Measurements from ENCODE around the gene NAGLU.
"Not testable (repeated sequence)": the region's sequence is repeated elsewhere in the genome, so short reads cannot be mapped to it uniquely, and the experiment has no call there.

The NAGLU gene

DNA sequence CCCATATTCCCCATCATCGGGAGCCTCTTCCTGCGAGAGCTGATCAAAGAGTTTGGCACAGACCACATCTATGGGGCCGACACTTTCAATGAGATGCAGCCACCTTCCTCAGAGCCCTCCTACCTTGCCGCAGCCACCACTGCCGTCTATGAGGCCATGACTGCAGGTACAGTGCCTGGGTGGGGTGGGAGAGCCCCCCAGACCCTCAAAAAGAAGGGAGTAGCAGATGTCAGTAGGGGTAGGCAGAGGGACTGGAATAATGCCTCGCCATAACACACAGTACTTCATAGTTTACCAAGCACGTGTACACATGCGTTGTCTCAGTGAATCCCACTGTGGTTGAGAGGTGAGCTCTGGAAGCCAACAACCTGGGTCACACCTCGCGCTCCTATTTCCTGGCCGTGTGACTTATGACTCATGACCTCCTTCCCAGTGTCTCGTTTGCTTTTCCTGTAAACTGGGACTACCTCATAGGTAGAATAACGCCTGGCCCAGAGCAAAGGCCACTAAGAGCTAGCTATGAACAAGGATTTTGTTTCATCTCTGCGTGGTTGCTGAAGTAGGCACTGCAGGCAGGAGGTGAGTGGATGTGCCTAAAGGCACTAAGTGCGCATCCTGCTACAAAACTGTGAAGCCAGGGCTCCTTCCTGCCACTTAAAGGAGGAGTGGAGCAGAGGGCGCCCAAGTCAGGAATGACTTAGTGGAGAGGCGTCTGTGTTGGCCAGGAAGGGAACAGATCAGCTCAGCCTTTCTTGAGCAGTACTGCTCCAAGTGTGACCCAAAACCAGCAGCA, 5.2 kb downstream of the NAGLU start:
- in situ Hi-C loops (cut with MboI; ENCODE audit: low sequenced_read_pairs, unreplicated experiment) = no loop called here
- no peak for DNase-seq (ENCODE audit: low spot score)
- TF ChIP-seq, protein P1, sequence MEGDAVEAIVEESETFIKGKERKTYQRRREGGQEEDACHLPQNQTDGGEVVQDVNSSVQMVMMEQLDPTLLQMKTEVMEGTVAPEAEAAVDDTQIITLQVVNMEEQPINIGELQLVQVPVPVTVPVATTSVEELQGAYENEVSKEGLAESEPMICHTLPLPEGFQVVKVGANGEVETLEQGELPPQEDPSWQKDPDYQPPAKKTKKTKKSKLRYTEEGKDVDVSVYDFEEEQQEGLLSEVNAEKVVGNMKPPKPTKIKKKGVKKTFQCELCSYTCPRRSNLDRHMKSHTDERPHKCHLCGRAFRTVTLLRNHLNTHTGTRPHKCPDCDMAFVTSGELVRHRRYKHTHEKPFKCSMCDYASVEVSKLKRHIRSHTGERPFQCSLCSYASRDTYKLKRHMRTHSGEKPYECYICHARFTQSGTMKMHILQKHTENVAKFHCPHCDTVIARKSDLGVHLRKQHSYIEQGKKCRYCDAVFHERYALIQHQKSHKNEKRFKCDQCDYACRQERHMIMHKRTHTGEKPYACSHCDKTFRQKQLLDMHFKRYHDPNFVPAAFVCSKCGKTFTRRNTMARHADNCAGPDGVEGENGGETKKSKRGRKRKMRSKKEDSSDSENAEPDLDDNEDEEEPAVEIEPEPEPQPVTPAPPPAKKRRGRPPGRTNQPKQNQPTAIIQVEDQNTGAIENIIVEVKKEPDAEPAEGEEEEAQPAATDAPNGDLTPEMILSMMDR (IDR thresholded peaks at IDR 0.05; ENCODE audit: borderline replicate concordance, control extremely low read depth, extremely low read depth, insufficient read depth, missing control alignments) = no peak

DNA sequence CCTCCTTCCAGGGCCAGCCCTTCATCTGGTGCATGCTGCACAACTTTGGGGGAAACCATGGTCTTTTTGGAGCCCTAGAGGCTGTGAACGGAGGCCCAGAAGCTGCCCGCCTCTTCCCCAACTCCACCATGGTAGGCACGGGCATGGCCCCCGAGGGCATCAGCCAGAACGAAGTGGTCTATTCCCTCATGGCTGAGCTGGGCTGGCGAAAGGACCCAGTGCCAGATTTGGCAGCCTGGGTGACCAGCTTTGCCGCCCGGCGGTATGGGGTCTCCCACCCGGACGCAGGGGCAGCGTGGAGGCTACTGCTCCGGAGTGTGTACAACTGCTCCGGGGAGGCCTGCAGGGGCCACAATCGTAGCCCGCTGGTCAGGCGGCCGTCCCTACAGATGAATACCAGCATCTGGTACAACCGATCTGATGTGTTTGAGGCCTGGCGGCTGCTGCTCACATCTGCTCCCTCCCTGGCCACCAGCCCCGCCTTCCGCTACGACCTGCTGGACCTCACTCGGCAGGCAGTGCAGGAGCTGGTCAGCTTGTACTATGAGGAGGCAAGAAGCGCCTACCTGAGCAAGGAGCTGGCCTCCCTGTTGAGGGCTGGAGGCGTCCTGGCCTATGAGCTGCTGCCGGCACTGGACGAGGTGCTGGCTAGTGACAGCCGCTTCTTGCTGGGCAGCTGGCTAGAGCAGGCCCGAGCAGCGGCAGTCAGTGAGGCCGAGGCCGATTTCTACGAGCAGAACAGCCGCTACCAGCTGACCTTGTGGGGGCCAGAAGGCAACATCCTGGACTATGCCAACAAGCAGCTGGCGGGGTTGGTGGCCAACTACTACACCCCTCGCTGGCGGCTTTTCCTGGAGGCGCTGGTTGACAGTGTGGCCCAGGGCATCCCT, 7.4 kb downstream of the NAGLU start:
- TF ChIP-seq, protein P1 (IDR thresholded peaks at IDR 0.05; ENCODE audit: borderline replicate concordance, control extremely low read depth, extremely low read depth, insufficient read depth, missing control alignments) = no peak
- DNase-seq (ENCODE audit: low spot score) = no peak
- in situ Hi-C loops (cut with MboI; ENCODE audit: low sequenced_read_pairs, unreplicated experiment) = no loop called here

DNA sequence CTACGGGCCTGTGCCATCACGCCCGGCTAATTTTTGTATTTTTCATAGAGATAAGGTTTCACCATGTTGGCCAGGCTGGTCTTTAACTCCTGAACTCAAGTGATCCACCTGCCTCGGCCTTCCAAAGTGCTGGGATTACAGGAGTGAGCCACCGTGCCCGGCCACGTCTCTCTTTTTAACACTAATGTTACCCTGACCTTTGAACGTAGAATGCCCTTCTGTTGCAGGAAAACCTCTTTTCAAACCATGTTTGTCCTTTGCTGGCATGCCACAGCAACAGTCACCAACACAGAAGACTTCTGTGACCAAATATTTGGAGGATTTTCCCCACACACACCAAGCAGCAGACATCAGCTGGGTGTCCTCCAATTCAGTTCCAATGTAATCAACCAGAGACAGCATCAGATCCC, 8.8 kb downstream of the NAGLU start:
- DNase-seq (ENCODE audit: low spot score) = no peak
- TF ChIP-seq, protein P1 (IDR thresholded peaks at IDR 0.05; ENCODE audit: borderline replicate concordance, control extremely low read depth, extremely low read depth, insufficient read depth, missing control alignments) = no peak
- in situ Hi-C loops (cut with MboI; ENCODE audit: low sequenced_read_pairs, unreplicated experiment) = no loop called here

DNA sequence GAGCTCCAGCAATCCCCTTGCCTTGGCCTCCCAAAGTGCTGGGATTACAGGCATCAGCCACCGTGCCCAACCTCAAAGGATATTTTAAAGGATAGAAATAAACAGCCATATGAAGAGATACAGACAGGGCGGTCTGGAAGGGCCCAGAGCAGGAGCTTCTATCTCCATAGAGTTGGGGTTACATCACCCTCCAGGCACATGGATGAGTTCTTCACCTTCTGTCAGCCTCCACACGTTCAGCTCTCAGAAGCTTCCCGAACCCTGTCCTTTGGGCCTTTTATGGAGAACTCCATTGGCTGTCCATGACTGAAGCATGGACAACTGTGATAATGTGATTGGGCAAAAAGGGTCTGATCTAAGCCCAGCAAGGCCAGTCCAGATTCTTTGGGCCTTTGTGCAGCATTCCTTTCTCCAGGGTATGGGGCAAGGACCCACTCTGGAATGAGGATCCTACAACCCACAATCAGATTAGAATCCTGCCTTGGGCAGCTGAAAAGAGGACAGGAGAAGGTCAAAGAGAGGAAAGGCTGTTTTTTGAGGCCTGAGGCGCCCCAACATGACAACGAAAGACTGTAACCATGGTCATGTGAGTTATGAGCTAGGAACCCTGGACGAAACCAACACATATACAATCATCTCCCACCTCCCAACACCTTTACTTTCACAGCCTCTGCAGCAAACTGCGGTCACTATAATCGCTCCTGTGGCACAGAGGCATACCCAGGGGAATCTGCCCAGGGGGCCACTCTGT, 9.9 kb downstream of the NAGLU start:
- DNase-seq (ENCODE audit: low spot score); in situ Hi-C loops (cut with MboI; ENCODE audit: low sequenced_read_pairs, unreplicated experiment): not testable (repeated sequence)

DNA sequence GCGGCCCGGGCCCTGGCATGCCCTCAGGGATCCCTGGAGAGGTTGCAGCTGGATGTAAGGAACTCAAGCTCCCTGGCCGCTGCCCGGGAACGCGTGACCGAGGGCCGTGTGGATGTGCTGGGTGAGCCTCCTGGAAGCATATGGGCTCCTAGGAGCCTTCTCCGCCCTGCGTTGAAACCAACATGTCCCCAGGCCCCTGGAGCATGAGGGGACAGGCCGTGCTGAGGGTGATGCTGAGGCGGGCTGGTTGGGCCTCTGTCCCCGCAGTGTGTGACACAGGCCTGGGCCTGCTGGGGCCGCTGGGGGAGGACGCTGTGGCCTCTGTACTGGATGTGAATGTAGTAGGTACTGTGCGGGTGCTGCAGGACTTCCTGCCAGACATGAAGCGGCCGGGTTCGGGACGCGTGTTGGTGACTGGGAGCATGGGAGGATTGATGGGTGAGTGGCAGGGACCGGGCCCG, 11.0 kb downstream of the NAGLU start:
- in situ Hi-C loops (cut with MboI; ENCODE audit: low sequenced_read_pairs, unreplicated experiment) = no loop called here
- TF ChIP-seq, protein P1 (IDR thresholded peaks at IDR 0.05; ENCODE audit: borderline replicate concordance, control extremely low read depth, extremely low read depth, insufficient read depth, missing control alignments) = no peak
- no peak for DNase-seq (ENCODE audit: low spot score)

DNA sequence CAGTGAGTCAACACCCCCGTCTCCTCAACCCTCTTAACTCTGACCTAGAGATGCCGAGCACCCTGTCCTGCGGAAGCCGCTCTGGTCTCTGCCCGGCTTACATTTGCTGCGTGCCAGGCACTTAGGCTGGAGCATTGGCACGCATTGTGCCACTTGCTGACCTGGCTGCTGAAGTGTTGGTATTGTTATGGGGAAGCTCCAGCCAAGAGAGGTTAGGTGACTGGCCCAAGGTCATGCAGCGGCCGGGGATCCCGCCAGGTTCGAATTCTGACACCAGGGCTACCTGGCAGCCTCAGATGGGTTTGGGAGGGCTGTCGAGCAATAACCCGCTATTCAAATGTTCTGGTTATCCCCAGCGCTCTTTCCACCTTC, 11.6 kb downstream of the NAGLU start:
- in situ Hi-C loops (cut with MboI; ENCODE audit: low sequenced_read_pairs, unreplicated experiment) = no loop called here
- DNase-seq (ENCODE audit: low spot score) = no peak
- TF ChIP-seq, protein P1 (IDR thresholded peaks at IDR 0.05; ENCODE audit: borderline replicate concordance, control extremely low read depth, extremely low read depth, insufficient read depth, missing control alignments) = no peak

Measured in GM13976 (cell line).